GM18502 (cell line): ENCODE data around the gene TNFSF12.

Source experiments
- ATAC-seq: cut with Tn5 transposase; IDR thresholded peaks from one replicate; pipeline ENCODE4 v1.9.1; 2021; ENCODE audit warnings: mild to moderate bottlenecking; ENCODE audit not compliant: unreplicated experiment, poor library complexity

TNFSF12 gene, protein sequence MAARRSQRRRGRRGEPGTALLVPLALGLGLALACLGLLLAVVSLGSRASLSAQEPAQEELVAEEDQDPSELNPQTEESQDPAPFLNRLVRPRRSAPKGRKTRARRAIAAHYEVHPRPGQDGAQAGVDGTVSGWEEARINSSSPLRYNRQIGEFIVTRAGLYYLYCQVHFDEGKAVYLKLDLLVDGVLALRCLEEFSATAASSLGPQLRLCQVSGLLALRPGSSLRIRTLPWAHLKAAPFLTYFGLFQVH

DNA sequence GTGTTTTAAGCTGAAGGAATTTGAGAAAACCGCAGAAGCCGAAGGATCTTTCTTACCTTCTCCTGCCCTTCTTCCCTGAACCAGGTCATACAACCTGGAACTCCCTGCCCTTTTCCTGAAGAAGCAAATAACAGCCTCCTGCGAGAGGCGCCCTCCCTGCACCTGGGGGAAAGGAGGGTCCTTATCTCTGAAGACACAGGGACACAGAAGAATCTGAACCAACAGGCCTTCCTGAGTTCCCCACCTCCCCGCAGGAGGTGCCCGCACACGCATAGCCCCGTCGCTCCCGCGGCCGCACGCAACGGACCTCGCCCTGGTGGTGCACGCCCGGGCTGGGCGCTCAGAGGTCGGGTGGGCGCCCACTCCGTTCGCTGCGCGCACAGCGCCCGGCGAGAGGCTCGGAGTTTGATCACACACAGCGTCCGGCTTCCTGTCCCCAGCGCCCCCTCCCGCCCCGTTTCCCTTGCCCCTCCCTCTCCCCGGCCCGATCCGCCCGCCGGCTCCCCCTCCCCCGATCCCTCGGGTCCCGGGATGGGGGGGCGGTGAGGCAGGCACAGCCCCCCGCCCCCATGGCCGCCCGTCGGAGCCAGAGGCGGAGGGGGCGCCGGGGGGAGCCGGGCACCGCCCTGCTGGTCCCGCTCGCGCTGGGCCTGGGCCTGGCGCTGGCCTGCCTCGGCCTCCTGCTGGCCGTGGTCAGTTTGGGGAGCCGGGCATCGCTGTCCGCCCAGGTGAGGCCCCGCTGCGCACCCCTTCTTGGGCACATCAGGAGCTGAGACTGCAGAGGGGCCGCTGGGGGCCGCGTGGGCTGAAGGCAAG lies at the start of gene TNFSF12:
TNFSF12 (plus strand) TSS at position 474 of the 816 bp plus-strand sequence; CDS start at position 570, 96 bp downstream.
- no peak for ATAC-seq

DNA sequence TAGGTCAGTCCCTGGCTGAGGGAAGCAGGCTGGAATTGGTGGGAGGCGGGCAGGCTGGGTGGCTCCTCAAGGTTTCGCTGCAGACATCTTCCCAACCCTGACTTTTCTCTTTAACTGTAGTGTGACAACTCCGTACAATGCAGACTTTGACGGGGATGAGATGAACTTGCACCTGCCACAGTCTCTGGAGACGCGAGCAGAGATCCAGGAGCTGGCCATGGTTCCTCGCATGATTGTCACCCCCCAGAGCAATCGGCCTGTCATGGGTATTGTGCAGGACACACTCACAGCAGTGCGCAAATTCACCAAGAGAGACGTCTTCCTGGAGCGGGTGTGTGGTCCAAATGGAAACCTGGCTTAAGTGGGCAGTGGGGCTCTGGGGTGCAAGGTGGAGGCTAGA lies 49.7 kb upstream of the TNFSF12 start:
- no peak for ATAC-seq

DNA sequence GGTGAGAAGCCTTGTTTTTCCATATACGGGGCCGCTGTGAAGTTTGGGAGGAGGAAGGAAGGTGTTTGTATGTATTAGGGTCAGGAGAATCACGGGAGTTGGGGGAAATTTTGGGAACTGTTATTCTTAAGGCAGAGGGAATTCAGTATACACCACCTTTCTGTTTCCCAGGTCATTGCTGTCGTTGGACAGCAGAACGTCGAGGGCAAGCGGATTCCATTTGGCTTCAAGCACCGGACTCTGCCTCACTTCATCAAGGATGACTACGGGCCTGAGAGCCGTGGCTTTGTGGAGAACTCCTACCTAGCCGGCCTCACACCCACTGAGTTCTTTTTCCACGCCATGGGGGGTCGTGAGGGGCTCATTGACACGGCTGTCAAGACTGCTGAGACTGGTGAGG lies 47.1 kb upstream of the TNFSF12 start:
- ATAC-seq = no peak

DNA sequence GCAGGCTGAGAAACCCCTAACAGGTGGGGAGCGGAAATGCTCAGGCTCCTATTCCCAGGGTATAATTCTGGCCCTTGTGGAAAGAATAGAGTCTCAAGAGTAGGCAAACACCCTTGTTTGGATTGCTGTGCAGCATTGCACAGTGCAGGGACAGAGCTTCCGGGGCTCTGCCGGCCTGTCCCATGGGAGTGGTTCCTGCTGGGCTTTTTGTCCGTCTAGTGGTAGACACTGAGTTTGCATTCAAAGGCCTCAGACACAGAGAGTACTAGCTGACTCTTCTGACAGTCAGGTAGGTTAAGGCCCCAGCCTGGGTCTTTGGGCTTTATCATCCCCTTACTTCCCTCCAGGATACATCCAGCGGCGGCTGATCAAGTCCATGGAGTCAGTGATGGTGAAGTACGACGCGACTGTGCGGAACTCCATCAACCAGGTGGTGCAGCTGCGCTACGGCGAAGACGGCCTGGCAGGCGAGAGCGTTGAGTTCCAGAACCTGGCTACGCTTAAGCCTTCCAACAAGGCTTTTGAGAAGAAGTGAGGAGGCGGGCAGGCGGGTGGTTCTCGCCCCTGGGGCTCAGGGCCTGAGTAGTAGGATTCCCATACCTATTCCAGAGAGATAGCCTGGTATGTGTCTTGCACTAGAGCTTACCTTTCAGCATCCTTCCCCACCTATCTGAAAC lies 46.5 kb upstream of the TNFSF12 start:
- ATAC-seq = no peak

DNA sequence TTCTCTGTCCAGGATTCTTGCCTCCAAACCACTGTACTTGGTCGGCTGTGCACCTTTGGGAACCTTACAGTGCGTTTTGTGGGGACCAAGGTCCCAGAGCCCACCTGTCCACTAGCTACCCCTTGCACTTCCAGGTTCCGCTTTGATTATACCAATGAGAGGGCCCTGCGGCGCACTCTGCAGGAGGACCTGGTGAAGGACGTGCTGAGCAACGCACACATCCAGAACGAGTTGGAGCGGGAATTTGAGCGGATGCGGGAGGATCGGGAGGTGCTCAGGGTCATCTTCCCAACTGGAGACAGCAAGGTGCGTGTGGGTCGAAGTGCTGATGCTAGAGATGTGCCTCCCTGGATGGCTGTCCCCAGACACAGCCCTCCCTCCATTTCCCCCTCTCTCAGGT lies 45.9 kb upstream of the TNFSF12 start:
- ATAC-seq = no peak

DNA sequence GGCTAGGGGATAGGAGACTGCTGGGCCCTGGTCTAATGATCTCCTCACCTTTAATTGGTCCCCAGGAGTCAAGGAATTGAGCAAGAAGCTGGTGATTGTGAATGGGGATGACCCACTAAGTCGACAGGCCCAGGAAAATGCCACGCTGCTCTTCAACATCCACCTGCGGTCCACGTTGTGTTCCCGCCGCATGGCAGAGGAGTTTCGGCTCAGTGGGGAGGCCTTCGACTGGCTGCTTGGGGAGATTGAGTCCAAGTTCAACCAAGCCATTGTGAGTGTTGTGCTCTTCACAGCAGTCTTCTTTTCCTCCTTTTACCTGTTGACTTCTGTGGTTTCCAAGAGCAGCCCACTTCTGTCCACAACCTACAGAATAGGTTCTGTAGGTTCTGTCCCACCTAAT lies 45.3 kb upstream of the TNFSF12 start:
- ATAC-seq = no peak

DNA sequence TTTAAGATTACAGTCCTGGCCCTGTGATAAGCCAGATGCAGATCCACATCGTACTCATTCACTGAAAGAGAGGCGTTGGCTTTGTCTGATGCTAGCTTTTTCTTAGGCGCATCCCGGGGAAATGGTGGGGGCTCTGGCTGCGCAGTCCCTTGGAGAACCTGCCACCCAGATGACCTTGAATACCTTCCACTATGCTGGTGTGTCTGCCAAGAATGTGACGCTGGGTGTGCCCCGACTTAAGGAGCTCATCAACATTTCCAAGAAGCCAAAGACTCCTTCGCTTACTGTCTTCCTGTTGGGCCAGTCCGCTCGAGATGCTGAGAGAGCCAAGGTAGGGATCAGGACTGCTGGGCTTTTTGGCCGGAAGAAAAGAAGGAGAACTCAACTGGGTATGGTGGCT lies 40.7 kb upstream of the TNFSF12 start:
- no peak for ATAC-seq

DNA sequence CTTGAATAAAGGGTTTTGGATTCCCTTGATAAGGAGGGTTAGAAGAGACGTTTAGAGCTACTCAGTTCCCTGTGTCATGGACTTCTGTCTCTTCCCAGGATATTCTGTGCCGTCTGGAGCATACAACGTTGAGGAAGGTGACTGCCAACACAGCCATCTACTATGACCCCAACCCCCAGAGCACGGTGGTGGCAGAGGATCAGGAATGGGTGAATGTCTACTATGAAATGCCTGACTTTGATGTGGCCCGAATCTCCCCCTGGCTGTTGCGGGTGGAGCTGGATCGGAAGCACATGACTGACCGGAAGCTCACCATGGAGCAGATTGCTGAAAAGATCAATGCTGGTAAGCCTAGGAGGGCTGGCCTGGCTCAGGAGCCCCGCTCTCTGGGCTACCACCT lies 40.0 kb upstream of the TNFSF12 start:
- ATAC-seq = no peak

DNA sequence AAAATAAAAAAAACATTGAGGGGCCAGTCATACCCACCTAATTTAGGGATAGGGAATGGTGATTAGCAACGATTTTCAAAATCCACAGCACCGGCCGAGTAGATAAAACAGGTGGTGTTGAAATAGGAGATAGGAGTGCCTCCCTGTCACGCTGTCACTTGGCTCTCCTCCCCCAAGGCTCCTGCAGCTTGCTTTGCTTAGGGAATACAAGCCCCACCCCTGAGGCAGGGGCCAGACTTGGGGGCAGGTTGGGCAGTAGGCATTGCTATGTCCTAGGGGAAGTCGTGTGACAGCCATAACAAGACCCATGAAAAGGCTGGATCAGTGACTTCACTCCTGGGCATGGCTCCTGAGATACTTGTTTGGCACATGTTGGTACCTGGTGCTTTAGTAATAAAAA lies 38.9 kb upstream of the TNFSF12 start:
- no peak for ATAC-seq

DNA sequence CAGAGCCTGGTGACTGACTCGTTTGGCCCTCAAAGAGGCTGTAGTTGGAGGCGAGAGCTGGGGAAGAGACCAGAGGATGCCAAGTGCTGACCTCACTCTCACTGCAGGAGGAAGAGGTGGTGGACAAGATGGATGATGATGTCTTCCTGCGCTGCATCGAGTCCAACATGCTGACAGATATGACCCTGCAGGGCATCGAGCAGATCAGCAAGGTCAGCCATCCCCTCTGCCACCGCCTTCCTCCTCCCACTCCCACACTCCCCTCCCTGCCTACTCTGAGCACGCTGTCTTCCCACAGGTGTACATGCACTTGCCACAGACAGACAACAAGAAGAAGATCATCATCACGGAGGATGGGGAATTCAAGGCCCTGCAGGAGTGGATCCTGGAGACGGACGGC lies 37.8 kb upstream of the TNFSF12 start:
- no peak for ATAC-seq

DNA sequence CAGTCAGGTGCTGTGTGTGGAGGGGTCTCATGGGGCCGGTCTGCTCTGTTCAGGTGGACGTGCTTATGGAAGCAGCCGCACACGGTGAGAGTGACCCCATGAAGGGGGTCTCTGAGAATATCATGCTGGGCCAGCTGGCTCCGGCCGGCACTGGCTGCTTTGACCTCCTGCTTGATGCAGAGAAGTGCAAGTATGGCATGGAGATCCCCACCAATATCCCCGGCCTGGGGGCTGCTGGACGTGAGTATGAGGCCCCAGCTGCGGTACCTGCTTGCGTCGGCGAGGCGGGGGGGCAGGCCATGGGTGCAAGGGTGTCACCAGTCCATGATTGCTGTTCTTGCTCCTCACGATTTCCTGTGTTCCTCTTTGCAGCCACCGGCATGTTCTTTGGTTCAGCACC lies 36.8 kb upstream of the TNFSF12 start:
- ATAC-seq = no peak

DNA sequence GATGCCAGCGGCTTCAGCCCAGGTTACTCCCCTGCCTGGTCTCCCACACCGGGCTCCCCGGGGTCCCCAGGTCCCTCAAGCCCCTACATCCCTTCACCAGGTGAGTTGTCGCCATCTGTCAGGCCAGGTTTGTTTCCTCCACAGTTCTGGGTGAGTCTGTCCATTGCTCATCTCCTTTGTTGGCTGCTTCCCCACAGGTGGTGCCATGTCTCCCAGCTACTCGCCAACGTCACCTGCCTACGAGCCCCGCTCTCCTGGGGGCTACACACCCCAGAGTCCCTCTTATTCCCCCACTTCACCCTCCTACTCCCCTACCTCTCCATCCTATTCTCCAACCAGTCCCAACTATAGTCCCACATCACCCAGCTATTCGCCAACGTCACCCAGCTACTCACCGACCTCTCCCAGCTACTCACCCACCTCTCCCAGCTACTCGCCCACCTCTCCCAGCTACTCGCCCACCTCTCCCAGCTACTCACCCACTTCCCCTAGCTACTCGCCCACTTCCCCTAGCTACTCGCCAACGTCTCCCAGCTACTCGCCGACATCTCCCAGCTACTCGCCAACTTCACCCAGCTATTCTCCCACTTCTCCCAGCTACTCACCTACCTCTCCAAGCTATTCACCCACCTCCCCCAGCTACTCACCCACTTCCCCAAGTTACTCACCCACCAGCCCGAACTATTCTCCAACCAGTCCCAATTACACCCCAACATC lies 35.9 kb upstream of the TNFSF12 start:
- ATAC-seq = no peak

DNA sequence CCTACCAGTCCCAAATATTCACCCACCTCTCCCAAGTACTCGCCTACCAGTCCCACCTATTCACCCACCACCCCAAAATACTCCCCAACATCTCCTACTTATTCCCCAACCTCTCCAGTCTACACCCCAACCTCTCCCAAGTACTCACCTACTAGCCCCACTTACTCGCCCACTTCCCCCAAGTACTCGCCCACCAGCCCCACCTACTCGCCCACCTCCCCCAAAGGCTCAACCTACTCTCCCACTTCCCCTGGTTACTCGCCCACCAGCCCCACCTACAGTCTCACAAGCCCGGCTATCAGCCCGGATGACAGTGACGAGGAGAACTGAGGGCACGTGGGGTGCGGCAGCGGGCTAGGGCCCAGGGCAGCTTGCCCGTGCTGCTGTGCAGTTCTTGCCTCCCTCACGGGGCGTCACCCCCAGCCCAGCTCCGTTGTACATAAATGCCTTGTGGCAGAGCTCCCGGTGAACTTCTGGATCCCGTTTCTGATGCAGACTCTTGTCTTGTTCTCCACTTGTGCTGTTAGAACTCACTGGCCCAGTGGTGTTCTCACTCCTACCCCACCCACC lies 34.9 kb upstream of the TNFSF12 start:
- ATAC-seq = no peak

DNA sequence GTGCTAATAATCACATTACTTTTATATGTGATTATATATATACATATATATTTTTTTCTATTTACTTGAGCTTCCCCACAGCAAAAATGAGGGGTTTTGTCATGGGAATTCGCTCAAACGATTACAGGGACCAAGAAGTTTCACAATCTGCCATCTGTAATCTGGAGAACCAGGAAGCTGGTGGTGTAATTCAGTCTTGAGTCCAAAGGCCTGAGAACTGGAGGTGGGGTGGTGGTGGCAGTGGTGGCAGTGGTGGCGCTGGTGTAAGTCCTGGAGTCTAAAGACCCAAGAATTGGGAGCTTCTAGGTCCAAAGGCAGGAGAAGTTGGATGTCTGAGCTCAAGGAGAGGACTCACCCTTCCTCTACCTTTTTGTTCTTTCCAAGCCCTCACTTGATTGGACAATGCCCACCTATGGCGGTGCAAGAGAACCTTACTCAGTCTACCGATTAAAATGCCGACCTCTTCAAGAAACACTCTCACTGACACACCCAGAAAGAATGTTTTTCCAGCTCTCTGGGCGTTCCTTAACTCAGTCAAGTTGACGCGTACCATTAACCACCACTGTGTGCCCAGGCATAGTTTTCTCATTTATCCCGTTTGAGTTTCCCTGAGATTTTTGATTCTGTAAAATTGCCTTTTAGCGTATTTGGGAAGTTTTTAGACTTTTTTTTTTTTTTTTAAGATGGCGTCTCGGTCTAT lies 32.8 kb upstream of the TNFSF12 start:
- ATAC-seq = no peak

DNA sequence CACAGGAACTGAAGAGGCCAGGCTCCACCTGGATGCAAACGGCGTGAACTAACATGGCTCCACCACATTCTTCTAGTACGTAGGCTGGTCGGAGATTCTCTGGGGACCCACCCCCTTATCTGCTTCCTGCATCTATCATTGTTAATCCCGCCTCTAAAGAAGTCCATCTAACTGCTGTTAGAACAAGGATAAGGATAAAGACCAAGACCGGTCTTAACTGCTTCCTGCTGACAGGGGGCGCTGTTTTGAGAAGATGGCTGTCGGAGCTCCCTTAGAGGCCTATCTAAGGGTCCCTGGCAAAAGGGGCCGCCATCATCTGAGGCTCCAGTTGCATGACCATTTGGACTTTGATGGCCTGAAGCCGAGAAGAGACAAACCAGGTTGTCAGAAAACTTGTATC lies 25.8 kb upstream of the TNFSF12 start:
- ATAC-seq = no peak

DNA sequence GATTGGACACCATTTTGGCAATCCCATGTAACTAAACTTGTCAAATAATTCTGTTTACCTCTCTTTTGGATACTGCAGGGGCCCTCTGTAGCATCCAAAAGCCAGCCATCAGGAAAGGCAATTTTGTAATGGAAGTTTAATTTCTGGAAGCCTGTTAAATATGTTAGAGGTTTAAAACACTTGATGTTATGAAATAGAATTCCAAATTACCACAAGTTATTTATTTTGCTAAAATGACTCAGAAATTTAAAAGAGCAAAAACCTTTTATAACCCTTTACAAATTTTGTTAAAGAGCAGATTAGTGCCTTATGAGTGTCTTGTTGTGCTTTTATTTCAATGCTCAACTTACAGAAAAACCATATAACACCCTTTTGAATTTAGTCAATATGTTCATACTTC lies 20.0 kb upstream of the TNFSF12 start:
- no peak for ATAC-seq

DNA sequence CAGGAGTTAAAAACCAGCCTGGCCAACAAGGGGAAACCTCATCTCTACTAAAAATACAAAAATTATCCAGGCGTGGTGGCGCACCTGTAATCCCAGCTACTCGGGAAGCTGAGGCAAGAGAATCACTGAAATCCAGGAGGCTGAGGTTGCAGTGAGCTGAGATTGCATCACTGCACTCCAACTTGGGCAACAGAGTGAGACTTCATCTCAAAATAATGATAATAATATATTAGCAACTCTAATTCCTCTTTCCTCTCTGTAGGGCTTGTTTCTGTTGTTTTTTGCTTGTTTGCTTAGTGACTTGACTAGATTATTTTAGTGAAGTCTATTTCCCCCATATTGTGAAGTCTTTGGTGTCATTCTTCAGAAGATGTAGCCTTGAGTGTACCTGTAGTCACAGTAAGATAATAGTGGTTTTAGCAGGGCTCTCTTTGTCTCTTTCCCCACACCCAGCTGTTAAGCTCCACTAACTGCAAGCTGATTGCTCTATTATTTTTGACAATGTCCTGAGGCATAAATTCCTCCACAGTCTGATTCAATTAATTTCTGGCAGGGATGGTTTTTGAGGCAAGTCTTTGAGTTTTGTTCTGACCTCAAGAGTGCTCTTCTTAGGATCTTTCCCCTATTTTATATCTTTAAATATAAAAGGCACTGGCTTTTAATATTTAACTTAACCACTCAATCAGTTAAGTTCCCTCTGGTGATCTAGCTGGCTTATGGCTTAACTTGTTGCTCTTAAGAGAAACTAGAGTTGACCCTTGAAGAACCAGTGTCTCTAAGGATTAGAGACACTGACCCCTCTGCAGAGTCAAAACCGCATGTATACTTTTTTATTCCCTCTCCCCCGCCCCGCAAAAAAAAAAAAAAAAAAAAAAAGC lies 18.6 kb upstream of the TNFSF12 start:
- no peak for ATAC-seq

DNA sequence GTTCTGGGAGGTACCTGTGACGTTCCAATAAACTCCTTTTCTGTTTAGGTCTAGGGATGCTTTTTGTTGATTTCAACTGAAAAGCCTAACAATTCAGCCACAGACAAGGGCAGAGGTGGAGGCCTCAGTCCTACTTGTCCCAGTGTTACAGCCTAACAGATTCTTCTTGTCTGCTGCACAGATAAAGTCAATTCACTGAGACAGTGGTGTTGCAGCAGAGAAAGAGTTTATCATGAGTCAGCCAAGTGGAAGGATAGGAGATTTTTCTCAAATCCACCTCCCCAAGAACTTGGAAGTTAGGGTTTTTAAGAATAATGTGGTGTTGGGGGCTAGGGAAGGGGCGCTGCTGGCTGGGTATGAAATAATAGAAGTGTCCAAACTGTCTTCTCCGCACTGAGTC lies 10.8 kb upstream of the TNFSF12 start:
- no peak for ATAC-seq
